Stimulated activated CD8-positive, alpha-beta memory T cell treated with anti-CD3 and anti-CD28 coated beads, Interleukin-12 subunit alpha, Interleukin-12 subunit beta, amount 100 ng/mL, for 1 hour (primary cell): ENCODE data around the gene MIER3.

Source experiments
- DNase-seq: peaks from one replicate; pipeline ENCODE4 v3.0.0-alpha.2; 2020; ENCODE audit warnings: low read depth

The MIER3 gene

DNA sequence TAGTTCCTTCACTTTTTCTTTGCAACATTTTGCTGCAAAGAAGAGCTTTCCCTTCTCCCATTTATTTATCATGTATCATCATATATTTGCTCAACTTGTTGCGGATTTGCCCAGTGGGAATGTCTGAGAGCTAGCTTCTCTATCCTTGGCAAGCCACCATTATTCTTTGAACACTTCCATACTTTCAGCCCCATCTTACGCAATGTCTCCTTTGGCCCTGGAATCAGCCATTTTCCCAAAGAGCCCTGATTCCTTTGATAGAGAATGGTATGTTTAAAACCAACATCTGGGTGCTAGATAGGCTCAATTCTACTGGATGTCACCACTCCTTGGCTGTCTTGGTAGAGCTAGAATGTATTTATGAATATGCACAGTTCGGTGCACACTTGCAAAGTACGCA is 55.2 kb downstream of the MIER3 start:
- DNase-seq: no peak

DNA sequence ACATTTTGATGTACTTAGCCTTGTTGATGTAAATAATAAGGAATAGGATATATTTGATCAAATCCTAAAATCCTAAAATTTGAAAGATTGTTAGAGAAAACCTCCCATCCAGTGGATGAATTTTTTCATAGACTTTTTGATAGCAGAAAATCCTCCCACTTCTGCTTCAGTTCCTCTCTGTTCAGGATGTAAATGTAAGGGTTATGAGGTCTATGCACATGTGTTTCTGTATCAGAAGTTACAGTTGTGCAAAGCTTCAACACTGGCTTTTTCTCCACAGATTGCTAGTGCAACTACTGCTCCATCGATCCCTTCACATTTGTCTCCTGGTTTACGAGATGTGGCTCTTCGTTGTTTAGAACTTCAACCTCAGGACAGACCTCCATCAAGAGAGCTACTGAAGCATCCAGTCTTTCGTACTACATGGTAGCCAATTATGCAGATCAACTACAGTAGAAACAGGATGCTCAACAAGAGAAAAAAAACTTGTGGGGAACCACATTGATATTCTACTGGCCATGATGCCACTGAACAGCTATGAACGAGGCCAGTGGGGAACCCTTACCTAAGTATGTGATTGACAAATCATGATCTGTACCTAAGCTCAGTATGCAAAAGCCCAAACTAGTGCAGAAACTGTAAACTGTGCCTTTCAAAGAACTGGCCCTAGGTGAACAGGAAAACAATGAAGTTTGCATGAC is 58.5 kb downstream of the MIER3 start:
- no peak for DNase-seq

DNA sequence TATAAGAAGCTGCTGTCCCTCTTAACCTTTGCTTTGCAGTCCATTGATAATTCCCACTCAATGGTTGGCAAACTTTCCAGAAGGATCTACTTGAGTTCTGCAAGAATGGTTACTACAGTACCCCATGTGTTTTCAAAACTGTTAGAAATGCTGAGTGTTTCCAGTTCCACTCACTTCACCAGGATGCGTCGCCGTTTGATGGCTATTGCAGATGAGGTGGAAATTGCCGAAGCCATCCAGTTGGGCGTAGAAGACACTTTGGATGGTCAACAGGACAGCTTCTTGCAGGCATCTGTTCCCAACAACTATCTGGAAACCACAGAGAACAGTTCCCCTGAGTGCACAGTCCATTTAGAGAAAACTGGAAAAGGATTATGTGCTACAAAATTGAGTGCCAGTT is 70.4 kb downstream of the MIER3 start:
- no peak for DNase-seq

DNA sequence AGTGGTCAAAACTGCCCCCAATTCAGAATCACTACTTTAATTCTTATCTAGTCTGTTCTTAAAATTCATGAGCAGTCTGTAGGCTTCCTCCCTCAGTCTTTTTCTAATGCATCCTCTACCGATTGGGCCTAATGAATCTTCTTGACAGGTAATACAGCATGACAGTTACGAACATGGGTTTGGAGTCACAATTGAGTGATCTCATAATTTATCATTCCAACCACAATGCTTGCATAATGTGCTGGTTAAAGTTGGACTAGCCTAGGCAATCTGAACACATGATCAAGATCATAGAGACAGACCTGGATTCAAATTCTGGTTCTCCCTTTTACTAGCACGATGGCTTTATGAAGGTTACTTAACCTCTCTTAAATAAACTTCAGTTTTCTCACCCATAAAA is 75.6 kb downstream of the MIER3 start:
- DNase-seq: no peak

DNA sequence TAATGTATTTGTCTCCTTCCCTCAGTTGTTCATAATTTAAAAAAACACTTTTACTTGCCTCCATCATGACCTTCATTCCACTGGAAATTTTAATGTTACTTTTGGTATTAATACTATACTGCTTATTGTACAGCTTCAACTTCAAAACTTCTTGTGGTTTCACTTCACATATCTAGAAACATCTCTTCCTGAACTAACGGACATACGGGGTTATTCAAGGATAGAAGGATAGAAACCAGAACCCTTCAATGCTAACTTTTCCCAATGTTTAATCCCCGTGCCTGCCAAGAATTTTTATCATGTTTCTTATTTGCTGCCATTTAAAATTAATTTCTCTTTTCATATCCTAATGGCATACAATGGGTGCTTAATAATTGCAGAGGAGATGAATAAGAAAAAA is 78.9 kb downstream of the MIER3 start:
- DNase-seq: no peak

DNA sequence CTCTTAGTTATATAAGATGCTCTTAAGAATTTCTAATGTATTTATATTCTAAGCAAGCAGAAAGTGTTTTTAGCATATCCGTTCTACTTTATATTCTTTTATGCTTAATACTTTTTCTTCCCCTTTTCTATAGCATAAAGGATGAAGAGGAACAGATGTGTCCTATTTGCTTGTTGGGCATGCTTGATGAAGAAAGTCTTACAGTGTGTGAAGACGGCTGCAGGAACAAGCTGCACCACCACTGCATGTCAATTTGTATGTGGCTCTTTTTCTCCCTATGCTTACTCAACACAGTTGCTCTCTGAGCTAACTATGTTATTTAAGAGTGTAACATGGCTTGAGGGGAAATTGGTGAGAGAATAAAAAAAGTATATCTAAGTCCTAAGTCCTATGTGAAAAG is 80.1 kb downstream of the MIER3 start:
- DNase-seq: no peak
